ENCODE data around the gene AZIN2.

AZIN2 gene

GRCh38 chr1:33165809-33166208 lies 84.9 kb downstream of the AZIN2 start:
- no peak overlapping the region for H3K4me3 ChIP-seq (ENCODE audit: low read depth, low read length)
- DNase-seq (ENCODE audit: low read depth): no peak

- H3K4me3 ChIP-seq (ENCODE audit: low read depth, low read length): no peak overlapping the region
- no peak for DNase-seq (ENCODE audit: low read depth)
Measured at GRCh38 chr1:33167650-33168447, 86.9 kb downstream of the AZIN2 start.

- no peak for DNase-seq (ENCODE audit: low read depth)
- no peak overlapping the region for H3K4me3 ChIP-seq (ENCODE audit: low read depth, low read length)
Measured at GRCh38 chr1:33168556-33169289, 87.8 kb downstream of the AZIN2 start.

DNA sequence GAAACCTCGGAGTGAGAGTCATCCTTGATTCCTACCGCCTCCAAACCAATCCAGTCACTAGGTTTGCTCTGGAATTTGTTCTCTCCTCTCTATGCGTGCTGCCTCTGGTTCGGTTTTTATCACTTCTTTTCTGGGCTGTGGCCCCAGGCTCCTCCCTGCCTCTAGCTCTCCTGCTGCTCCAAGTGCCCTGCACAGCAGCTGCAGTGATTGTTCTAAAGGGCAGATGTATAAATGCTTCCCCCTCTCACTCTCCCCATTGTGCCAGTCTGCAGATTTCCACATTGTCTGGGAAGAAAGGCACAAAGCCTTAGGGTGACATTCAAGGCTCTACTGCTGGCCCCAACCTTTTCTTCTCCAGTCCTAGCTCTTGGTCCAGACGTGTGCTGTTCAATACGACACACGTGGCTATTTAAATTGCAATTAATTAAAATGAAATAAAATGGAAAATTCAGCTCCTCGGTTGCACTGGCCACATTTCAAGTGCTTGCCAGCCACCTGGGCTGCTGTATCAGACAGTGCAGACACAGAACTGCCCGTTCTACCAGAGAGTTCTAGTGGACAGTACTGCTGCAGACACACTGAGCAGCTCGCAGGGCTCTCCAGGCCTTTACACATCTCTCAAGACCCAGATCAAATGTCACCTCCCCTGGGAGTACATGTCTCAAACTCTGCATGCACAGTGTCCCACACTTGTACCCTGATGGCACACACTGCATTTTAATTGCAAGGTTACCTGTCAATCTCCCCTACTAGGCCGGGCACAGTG lies 88.5 kb downstream of the AZIN2 start:
- H3K4me3 ChIP-seq (ENCODE audit: low read depth, low read length): no peak overlapping the region
- DNase-seq (ENCODE audit: low read depth): no peak
